ENCODE results near the gene DBNDD2.

Gene DBNDD2

DNA sequence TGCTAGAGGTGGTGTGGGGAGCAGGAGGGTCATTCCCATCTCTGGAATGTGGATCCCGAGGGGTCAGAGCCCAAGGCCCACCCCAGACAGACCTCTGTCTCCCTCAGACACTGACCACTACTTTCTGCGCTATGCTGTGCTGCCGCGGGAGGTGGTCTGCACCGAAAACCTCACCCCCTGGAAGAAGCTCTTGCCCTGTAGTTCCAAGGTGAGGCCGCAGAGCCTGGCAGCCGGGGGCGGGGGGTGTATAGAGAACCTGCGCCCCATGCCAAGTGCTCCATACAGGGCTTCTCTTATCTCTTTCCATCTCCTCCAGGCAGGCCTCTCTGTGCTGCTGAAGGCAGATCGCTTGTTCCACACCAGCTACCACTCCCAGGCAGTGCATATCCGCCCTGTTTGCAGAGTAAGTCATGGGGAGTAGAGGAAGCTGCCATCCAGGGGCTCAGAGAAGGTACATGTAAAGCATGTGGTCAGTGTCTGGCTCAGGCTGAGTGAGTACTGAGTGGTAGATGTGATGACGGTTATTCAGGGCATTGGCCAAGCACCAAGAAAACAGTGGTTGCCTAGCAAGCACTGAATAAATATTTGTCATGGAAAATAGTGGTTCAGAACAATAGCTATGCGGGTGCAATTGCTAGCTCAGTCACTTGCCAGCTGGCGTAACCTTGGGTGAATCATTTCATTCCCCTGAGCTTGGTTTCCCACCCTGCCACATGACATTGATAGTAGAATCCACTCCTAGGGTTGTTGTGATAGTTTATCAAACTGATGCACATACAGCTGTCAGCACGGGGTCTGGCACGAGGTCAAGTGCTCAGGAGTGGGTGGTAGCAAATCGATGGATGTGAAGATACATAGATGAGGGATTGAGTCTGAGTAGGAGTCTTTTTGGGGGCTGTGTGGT lies 11.4 kb downstream of the DBNDD2 start:
- DNase-seq: no peak

DNA sequence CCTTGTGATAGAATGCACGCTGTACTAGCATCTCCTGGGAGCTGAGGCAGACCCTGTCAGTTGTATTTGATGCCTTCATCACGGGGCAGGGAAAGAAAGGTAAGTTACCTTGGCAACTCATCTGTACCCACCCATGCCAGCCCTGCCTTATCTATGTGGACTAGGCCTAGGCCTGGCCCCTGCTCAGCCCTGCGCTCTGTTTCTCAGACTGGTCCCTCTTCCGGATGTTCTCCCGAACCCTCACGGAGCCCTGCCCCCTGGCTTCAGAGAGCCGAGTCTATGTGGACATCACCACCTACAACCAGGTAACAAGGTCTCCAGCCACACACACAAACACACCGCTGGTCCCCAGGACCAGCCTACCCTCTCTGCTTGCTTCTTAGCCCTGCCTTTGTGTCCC lies 12.0 kb downstream of the DBNDD2 start:
- no peak for DNase-seq

DNA sequence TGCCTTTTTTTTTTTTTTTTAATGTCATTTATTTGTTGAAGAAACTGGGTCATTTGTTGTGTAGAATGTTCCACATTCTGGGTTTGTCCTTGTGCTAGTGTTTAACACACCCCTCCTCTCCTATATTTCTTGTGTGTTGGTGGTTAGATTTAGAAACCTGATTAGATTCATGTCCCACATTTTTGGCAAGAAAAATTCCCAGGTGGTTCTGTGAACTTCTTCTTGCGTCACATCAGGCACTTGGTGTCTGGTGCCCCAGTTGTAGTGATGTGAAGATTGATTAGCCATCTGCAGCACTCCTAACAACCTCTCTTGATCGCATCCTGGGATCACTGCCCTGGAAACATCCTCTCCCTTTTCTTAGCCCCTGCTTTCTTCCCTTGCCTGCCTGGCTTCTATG lies 15.6 kb downstream of the DBNDD2 start:
- DNase-seq: no peak

DNA sequence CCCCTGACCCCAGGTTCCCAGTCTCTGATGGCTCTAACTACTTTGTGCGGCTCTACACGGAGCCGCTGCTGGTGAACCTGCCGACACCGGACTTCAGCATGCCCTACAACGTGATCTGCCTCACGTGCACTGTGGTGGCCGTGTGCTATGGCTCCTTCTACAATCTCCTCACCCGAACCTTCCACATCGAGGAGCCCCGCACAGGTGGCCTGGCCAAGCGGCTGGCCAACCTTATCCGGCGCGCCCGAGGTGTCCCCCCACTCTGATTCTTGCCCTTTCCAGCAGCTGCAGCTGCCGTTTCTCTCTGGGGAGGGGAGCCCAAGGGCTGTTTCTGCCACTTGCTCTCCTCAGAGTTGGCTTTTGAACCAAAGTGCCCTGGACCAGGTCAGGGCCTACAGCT lies 17.5 kb downstream of the DBNDD2 start:
- DNase-seq: no peak

DNA sequence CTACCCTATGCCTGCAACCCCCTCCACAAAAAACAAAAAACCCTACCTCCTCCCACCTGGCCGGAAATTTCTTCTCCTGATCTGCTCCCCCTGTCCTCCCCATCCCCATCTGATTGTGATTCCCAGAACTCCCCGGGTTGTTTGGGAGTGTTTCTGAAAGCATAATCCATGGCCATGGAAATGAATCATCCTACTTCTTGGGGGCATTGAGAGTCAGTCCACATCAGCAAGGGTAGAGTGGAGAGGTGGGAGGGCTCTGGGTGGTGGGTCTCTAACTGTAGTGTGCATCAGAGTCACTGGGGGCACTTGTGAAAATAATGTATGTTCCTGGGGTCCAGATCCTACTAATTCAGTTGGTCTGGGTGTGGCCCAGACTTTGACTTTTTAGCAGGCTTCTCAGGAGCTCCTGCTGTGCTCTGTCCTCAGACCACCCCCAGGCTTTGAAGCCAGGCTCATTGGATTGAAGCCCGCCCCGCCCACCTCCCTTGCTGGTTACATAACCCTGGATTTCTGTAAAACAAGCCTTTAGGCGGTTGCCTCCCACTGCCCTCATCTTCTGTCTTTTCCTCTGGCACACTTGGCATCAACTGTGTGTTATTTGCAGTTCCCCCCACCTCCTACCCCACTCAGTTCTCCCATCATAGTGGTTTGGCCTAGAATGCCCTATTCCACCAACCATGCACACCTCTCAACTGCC lies 18.4 kb downstream of the DBNDD2 start:
- DNase-seq: no peak

DNA sequence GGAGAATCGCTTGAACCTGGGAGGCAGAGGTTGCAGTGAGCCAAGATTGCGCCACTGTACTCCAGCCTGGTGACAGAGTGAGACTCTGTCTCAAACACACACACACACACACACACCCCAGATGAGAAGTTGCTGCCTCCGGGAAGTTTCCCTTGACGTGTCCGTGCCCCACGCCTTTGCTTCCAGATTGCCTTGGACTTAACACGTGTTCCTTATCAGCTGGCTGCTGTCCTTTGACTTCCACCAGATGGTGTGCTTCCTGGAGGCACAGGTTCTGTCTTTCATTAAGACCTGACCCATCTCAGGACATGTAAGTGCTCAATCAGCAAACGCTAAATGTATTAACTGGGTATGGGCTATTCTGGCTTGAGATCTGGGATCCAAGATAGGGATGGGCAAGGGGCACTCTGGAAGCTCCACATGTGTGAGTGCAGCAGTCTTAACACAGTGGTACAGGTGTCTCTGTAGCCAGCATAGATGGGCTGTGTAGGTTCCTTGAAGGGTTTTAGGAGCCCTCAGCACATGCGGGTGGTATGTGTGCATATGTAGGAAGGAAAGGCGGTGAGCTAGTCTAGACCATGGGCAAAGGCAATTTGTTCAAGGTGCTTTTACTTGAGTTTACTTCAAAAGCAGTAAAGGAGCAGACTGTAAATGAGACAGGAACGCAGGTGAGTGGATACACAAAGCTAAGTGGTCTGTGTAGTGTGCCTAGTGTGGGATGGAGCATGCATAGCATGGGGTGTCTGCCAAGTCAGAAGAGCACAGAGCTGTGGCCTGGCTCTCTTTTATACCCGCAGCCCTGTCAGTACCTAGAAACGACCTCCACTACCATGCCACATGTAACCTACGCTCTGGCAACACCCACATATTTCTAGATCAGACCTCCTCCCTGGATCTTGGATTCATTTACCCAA lies 19.4 kb downstream of the DBNDD2 start:
- DNase-seq: no peak

DNA sequence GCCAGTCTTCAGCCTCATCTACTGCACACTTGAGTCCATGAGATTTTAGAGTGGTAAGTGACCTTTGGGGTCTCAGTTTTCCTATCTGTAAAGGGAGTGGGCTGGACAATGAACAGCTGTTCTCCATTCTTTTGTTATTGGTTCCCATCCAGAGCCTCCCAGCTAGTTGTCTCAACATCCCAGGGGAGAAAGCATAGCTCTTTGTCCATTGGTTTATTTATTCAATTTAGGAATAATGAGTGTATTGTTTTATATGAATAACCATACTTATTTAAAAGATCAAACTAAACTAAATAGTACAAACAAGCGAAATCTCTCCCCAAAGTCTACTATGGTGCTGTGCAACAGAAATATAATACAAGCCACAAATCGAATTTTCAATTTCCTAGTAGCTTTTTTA lies 21.5 kb downstream of the DBNDD2 start:
- DNase-seq: no peak

DNA sequence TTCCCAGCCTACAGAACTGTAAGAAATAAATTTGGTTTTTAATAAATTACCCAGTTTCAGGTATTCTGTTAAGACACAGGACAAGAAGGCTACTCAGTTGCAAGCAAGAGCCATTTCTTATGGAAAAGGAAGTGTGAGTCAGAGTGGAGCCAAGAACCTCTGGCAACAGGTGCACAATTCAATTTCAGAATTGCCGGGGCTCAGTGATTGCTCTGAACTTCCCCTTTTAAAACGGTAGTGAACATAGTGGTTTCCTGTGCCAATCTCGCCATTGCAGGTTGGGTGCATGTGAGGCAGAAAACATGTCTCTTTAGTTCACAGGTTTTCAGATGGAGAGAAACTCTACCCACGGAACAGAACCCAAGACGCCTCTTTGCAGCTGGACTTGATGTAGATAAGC lies 24.2 kb downstream of the DBNDD2 start:
- no peak for DNase-seq

DNA sequence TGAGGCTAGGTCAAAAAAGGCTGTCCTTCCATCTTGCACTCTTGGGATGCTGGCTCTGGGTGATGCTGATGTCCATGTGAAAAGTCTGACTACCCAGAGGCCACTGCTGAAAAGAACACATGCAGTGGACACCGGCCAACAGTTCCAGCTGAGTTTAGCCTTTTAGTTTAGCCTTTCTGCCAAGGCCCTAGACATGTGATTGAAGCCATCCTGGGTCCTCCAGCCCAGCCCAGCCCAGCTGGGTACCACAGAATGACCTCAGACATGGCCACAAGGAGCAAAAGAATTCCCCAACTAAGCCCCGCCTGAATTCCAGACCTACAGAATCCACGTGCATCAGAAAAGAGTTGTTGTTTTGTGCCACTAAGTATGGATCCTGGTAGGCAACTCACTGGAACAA lies 25.2 kb downstream of the DBNDD2 start:
- DNase-seq: no peak

DNA sequence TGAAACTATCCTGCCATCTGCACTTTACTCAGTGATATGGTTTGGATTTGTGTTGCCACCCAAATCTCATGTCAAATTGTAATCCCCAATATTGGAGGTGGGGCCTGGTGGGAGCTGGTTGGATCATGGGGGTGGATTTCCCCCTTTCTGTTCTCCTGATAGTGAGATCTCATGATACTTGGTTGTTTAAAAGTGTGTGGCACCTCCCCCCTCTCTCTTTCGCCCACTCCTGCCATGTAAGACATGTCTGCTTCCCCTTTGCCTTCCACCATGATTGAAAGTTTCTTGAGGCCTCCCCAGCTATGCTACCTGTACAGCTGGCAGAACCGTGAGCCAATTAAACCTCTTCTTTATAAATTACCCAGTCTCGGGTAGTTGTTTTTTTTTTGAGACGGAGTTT lies 25.9 kb downstream of the DBNDD2 start:
- DNase-seq: no peak

DNA sequence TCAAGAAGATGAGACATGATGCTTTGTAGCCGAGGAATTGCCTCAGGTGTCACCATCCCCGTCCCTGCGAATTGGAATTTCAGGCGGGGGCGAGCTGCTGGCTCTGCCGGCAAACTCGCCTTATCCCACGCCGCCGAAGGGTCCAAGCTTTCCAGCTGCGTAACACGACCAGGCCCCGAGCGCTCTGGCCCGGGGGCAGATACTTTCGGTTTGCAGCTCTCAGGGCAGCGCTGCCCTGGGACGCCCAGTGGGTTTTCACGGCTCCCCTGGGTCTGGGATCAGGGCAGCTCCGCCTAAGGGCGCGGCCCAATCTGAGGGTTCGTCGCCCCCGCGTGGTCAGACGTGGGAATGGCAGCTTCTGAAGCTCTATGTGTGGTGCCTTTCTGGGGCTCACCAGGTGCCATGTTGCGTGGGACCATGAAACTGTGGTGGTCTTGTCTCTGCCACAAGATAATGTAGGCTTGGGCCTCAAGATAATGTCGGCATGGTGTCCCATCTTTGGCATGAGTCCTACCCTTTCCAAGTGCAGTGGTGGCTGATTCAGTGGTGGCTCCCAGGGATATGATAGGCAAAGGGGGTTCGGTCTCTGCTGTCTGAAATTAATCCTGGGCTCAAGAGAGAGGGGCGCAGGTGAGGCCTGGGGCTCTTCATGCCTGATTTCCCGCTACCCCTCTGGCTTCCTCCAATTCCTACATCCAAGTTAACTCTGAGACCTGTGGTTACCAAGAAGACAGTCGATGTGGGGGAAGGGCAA lies 28.8 kb downstream of the DBNDD2 start:
- DNase-seq: peak; percentile 65

DNA sequence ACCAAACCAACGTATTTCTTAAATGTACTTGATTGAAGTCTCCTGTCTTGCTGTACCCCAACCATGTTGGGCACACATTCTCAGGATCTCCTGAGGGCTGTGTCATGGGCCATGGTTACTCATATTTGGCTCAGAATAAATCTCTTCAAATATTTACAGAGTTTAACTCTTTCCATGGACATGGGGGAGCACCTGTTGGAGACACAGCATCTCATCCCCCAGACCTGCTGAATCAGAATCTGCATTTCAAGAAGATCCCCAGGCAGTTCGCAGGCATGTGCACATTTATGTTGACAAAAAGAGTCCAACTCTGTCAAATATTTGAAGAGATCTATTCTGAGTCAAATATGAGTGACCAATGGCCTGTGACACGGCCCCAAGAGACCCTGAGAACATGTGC lies 32.3 kb downstream of the DBNDD2 start:
- DNase-seq: no peak

DNA sequence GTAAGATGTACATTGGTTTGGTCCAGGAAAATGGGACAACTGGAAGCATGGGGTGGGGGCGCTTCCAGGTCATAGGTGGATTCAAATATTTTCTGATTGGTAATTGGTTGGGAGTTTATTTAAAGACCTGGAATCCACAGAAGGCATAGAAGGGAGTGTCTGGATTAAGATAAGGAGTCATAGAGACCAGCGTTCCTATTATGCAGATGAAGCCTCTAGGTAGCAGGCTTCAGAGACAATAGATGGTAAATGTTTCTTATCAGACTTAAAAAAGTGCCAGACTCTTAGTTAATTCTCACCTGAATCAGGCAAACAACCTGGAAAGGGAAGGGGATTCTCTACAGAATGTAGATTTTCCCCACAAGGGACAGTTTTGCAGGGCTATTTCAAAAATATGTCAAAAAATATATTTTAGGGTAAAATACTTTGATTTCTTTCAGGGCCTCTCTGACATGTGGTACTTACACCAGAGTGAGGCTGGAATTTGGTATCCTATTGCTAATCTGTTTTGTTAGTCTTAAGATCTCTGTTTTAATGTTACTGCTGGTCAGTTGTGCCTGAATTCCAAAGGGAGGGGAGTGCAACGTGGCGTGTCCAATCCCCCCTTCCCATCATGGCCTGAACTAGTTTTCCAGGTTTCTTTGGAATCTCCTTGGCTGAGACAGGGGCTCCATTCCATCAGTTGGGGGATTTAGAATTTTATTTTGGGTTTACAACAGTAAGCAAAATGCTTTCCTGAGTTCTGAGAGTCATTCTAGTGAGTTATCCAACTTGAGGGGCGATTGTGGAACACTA lies 33.0 kb downstream of the DBNDD2 start:
- DNase-seq: no peak

DNA sequence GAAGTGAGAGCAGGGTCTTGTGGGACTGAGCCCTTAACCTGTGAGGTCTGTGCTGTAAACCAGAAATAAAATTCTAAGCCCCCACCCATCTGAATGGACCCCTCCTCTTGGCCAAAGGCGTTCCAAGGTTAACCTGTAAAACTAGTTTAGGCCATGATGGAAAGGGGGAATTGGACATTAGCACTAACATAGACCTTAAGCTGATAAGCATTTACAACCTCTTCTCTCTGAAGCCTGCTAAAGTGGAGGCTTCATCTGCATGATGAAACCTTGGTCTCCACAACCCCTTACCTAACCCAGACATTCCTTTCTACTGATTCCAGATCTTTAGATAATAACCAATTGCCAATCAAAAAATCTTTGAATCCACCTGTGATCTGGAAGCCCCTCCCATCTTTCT lies 33.7 kb downstream of the DBNDD2 start:
- no peak for DNase-seq

DNA sequence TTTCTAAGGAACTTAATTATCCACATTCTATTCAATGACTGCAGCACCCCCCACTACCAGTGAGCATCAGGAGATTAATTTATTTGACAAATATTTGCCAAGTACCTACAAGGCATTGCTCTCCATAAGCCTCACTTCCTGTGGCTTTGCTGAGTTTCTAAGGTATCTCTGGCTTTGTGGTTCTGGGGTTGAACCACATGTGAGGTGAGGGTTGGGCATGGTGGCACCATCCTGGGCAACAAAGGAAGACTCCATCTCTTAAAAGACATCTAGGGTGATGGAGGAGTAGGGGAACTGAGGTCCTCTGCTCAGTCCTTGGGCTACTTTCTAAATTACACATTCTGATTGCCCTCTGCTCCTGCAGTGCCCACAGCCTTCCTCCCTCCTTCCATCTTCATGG lies 36.0 kb downstream of the DBNDD2 start:
- DNase-seq: no peak

DNA sequence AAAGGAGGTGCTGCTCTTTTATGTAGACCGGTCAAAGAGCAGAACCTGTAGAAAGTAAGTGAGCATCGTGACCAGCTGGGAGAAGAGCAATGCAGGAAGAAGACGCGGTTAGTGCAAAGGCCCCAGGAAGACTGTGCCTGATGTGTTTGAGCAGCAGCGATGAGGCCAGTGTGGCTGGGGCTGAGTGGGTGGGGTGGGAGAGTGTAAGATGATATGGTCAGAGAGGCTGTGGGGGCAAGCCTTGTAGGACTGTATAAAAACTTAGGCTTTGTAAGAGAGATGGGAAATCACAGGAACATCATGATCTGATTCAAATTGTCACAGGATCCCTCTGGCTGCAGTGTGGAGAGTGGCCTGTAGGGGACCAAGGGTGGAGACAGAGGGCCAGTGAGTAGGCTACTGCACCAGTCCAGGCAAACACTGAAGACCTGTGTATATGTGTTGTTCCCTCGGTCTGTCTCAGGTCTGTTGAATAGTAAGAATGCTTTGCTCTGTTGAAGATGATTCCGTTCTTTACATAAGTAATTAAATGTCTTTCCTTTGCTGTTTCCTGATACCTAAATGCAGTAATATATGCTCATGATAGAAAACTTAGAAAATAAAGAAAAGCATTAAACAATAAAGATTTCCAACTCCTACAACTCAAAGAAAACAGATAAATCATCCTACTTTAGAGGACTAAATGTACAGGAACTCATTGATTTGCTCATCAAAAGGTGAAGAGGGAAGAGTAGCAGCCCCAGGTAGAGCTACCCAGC lies 37.9 kb downstream of the DBNDD2 start:
- DNase-seq: no peak

DNA sequence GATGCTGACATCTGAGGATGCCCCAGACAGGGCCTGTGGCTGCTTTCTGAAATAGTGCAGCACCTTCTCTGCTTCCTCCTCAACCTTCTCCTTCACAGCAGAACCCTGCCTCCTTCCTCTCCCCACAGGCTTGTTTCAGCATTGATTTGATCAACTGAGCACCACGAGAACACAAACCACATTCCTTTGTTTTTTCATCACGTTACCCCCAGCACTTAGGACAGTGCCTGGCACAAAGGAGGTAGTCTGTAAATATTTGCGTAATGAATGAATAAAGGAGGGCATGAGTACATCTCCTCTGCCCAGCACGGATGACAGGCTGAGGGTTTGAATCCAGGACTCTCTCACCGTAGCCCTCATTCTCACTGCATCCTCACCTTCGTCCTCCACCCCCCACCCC lies 40.2 kb downstream of the DBNDD2 start:
- DNase-seq: no peak

DNA sequence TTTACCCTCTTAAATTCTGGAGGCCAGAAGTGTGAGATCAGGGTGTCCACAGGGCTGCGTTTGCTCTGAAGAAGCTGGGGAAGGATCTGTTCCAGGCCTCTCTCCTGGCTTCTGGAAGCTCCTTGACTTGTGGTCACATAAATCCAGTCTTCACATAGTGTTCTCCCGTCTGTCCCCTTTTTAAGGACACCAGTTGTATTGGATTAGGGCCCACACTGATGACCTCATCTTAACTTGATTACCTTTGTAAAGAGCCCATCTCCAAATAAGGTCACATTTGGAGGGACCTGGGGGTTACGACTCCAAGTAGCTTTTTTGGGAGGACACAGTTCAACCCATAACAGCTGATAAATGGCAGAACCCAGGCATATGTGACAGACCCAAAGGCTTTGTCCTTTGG lies 41.4 kb downstream of the DBNDD2 start:
- no peak for DNase-seq

DNA sequence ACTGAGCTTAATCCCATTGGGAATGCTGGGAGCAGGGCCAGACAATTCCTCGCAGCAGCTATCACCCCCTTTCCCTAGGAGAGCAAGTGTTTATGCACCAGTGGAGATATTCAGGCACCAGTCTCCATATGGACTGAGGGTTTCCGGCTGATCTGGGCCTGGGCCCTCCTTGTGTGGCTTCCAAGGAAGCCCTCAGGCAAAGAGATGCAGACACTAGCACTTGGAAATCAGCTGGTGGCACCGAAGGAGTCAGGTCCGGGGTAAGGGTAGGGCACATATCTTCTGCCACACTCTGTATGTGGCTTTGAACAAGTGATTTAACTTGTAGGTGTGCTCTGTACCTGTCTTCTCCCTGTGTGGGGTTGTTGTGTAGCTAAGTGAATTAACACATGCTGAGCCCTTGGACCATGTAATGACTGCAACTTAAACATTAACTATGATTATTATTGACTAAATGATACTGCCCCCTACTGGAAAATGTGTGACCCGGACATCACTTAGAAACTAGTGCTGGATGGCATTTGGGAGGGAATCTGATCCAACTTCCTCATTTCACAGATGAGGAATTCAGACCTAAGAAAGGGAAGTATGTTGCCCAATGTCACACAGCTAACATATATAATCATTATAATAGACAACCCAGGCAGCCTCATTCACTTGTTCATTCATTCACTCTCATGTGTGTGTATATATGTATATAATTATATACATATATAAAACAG lies 42.2 kb downstream of the DBNDD2 start:
- DNase-seq: peak; percentile 49

DNA sequence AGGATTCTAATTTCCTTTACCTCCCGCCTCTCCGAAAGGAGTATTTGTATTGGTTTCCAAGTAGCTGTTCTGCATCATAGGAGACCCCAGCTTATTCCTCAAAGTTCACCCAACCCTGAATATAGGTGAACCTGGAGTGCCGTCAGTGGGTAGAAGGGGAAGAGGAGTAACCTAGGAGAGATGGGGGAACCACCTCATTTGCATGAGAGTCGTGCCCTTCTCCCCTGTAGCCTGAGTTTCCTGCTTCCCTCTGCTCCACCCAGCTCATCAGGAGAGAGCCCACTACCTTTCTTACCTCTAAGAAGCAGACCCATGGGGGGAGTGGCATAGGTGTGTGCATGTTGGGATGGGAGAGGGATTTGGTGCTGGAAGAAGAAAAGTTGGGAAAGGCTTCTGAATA lies 44.1 kb downstream of the DBNDD2 start:
- DNase-seq: no peak

Data from NCI-H1694 (cell line).